SK-N-SH (cell line): ENCODE data around the gene ZFP36. TPM values are rescaled to one million over a fixed set of nuclear protein-coding genes. Genes with fewer than 3 reads are reported as not detected.

Experiments used
- CTCF ChIA-PET: fragments of 300-600, 350-600 bp; formaldehyde crosslinking; extraction: SDS; loops from one replicate; lab custom pipeline; 2021; lab: Yijun Ruan, JAX
- POLR2A ChIA-PET: fragments of 350-600 bp; sonication (Branson Sonifier 250); formaldehyde crosslinking; extraction: SDS; loops from one replicate; lab custom pipeline; 2020; ENCODE audit warnings: antibody characterized with exemption, inconsistent platforms; lab: Yijun Ruan, JAX
- DNase-seq: peaks from one replicate; pipeline ENCODE4 v3.0.0; 2012
- H2AFZ ChIP-seq: fragments of 200-600 bp; sonication (generic); 2 replicates; pipeline ENCODE4 v1.8.1; 2016; ENCODE audit warnings: antibody characterized with exemption, mild to moderate bottlenecking, low read depth
- H3F3A ChIP-seq: fragments of 200-600 bp; sonication (generic); replicated peaks from 2 replicates; pipeline ENCODE3; 2016; ENCODE audit warnings: antibody characterized with exemption, mild to moderate bottlenecking; ENCODE audit not compliant: insufficient read depth
- H3K27ac ChIP-seq, 2 experiments: fragments of 200-500 bp in 1 of 2; fragments of 200-600 bp in 1 of 2; sonication (Bioruptor generic) in 1 of 2; sonication (generic), shearing (Covaris generic) in 1 of 2; 2 replicates each; pipeline versions ENCODE4 v1.5.1 to v1.6.1; 2014 to 2016; ENCODE audit warnings: low read depth in 2 of 2, inconsistent platforms in 1 of 2, low read length in 1 of 2, mild to moderate bottlenecking in 1 of 2, mixed read lengths in 1 of 2
- H3K27me3 ChIP-seq: fragments of 200-600 bp; sonication (generic), shearing (Covaris generic); 2 replicates; pipeline ENCODE4 v1.6.1; 2016; ENCODE audit warnings: mixed run types; ENCODE audit not compliant: insufficient read depth
- H3K36me3 ChIP-seq, 2 experiments: fragments of 200-500 bp in 1 of 2; fragments of 200-600 bp in 1 of 2; sonication (Bioruptor generic) in 1 of 2; sonication (generic) in 1 of 2; replicated peaks in 1 of 2; 2 replicates each; pipeline versions ENCODE3 to v1.5.1; 2014 to 2016; ENCODE audit warnings: low read length in 1 of 2, mild to moderate bottlenecking in 1 of 2; ENCODE audit not compliant: insufficient read depth in 2 of 2, control insufficient read depth in 1 of 2
- H3K4me1 ChIP-seq, 2 experiments: fragments of 200-500 bp in 1 of 2; fragments of 200-600 bp in 1 of 2; sonication (Bioruptor generic) in 1 of 2; sonication (generic), shearing (Covaris generic) in 1 of 2; 2 replicates each; pipeline versions ENCODE4 v1.5.1 to v1.6.1; 2014 to 2016; ENCODE audit warnings: low read depth in 1 of 2, low read length in 1 of 2, mixed run types in 1 of 2; ENCODE audit not compliant: insufficient read depth in 2 of 2, control insufficient read depth in 1 of 2
- H3K4me2 ChIP-seq: fragments of 200-600 bp; sonication (generic), shearing (Covaris generic); 2 replicates; pipeline ENCODE4 v1.6.1; 2017; ENCODE audit warnings: mixed run types
- H3K4me3 ChIP-seq, 2 experiments: fragments of 200-500 bp in 1 of 2; fragments of 200-600 bp in 1 of 2; sonication (Bioruptor generic) in 1 of 2; sonication (generic), shearing (Covaris generic) in 1 of 2; 2 replicates each; pipeline versions ENCODE4 v1.5.1 to v1.8.1; 2014 to 2016; ENCODE audit warnings: low read depth in 2 of 2, inconsistent platforms in 1 of 2, low read length in 1 of 2, mild to moderate bottlenecking in 1 of 2, mixed read lengths in 1 of 2, moderate library complexity in 1 of 2
- H3K79me2 ChIP-seq: fragments of 200-600 bp; sonication (generic); 2 replicates; pipeline ENCODE4 v1.8.1; 2017; ENCODE audit warnings: mild to moderate bottlenecking; ENCODE audit not compliant: insufficient read depth
- H3K9ac ChIP-seq: fragments of 200-600 bp; sonication (generic); 2 replicates; pipeline ENCODE4 v1.6.1; 2017; ENCODE audit warnings: mixed run types
- H3K9me2 ChIP-seq: fragments of 200-600 bp; sonication (generic); 2 replicates; pipeline ENCODE4 v1.6.1; 2017; ENCODE audit warnings: mixed run types
- H3K9me3 ChIP-seq: fragments of 200-600 bp; sonication (generic); 2 replicates; pipeline ENCODE4 v1.6.1; 2017; ENCODE audit warnings: mixed run types, mild to moderate bottlenecking, moderate library complexity
- H4K20me1 ChIP-seq: fragments of 200-600 bp; sonication (generic); 2 replicates; pipeline ENCODE4 v1.6.1; 2017; ENCODE audit warnings: mild to moderate bottlenecking, mixed run types; ENCODE audit not compliant: insufficient read depth
- GATA2 ChIP-seq: sonication (generic); formaldehyde crosslinking; IDR thresholded peaks from 2 replicates; pipeline ENCODE4 v1.5.0; 2020; ENCODE audit warnings: mild to moderate bottlenecking, missing genetic modification reagents
- JUND ChIP-seq: IDR thresholded peaks from 2 replicates; pipeline ENCODE4 v1.4.0; 2012
- NRF1 ChIP-seq: IDR thresholded peaks from 2 replicates; pipeline ENCODE4 v1.6.1; 2012; ENCODE audit warnings: low read depth, mild to moderate bottlenecking, low read length
- POLR2AphosphoS5 ChIP-seq: IDR thresholded peaks from 2 replicates; pipeline ENCODE4 v1.6.1; 2012; ENCODE audit warnings: low read depth, low read length
- RCOR1 ChIP-seq: fragments of 150-350 bp; IDR thresholded peaks from 2 replicates; pipeline ENCODE4 v1.6.1; 2017; ENCODE audit warnings: antibody characterized with exemption, low read length
- RFX5 ChIP-seq: IDR thresholded peaks from 2 replicates; pipeline ENCODE4 v1.6.1; 2012; ENCODE audit warnings: mild to moderate bottlenecking, improper control_type of control experiment, low read length
- SMC3 ChIP-seq: IDR thresholded peaks from 2 replicates; pipeline ENCODE4 v1.6.1; 2012; ENCODE audit warnings: low read depth, low read length, improper control_type of control experiment
- TEAD4 ChIP-seq: IDR thresholded peaks from 2 replicates; pipeline ENCODE4 v1.4.0; 2012; ENCODE audit warnings: mild to moderate bottlenecking, borderline replicate concordance; ENCODE audit not compliant: insufficient read depth
- WGBS: methylation state at CpG from one replicate; pipeline ENCODE4 v1.1.6; 2017; ENCODE audit warnings: low lambda C conversion rate; 5-methylcytosine and 5-hydroxymethylcytosine counted together
- polyA plus RNA-seq, 3 experiments: library from polyadenylated mRNA; depleted of rRNA; stranded (reverse); fragments of >200 nt; gene quantifications; 2 replicates each; pipeline ENCODE4 v1.2.3, GENCODE V29; 2012
- TF ChIP-seq, protein P1 (sequence below): IDR thresholded peaks from 2 replicates; pipeline ENCODE4 v1.4.0; 2012; ENCODE audit warnings: low read depth, borderline replicate concordance
- TF ChIP-seq, protein P2 (sequence below): fragments of 150-350 bp; IDR thresholded peaks from 2 replicates; pipeline ENCODE4 v1.6.1; 2016; ENCODE audit warnings: mild to moderate bottlenecking, low read depth, low read length
- TF ChIP-seq, protein P3 (sequence below): IDR thresholded peaks from 2 replicates; pipeline ENCODE4; 2012
- TF ChIP-seq, protein P4 (sequence below): fragments of 150-350 bp; IDR thresholded peaks from 2 replicates; pipeline ENCODE4 v1.6.1; 2017; ENCODE audit warnings: antibody characterized with exemption, low read length, low read depth, borderline replicate concordance
- TF ChIP-seq, protein P5 (sequence below): IDR thresholded peaks from 2 replicates; pipeline ENCODE4 v1.4.0; 2012; ENCODE audit warnings: low read depth, borderline replicate concordance

The ZFP36 gene
- polyA plus RNA-seq, 1 of the 3 experiments (the other 2 are of a cell fraction): 49.3 TPM

DNA sequence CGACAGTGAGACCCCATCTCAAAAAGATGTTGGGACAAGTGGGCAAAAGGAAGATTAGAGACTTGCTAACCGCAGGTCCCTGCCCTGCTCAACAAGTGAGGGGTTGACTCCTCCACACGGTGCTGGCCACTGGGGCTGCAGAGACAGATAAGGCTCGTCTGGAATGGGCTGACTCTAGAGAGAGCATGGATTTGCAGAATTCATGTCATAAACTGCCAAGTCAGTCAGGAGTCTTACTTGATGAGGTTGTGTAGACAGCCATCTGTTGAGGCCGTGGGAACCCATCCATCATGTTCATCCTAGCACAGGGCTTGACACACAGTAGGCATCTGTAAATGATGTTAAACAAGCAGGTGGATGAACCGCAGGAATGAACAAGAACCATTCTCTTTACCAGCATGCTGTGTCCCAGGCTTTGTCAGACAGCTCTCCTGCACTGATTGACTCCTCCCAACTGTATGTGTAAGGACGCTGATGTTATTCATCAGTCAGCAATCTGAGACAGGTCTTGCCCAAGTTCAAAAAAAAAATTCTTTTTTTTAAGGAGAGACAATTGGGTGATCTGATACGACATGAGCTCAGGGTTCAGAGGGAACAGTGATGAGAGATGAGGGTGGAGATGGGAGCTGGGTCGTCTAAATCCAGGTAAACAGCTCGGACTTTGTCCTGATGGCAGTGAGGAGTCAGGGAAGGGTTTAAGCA, 24.6 kb upstream of the ZFP36 start:
- Histone ChIP-seq H2AFZ (no peak overlapping the region), H3K27me3 (no peaks in the 10 kb centered on the region)
- CTCF ChIA-PET: interaction anchor here (1.2 to 1.3 kb wide), 2 partner anchors 30 to 40 kb away, joined by 3 to 4 read pairs; partner anchors contain the start of genes PLEKHG2 and SAMD4B

DNA sequence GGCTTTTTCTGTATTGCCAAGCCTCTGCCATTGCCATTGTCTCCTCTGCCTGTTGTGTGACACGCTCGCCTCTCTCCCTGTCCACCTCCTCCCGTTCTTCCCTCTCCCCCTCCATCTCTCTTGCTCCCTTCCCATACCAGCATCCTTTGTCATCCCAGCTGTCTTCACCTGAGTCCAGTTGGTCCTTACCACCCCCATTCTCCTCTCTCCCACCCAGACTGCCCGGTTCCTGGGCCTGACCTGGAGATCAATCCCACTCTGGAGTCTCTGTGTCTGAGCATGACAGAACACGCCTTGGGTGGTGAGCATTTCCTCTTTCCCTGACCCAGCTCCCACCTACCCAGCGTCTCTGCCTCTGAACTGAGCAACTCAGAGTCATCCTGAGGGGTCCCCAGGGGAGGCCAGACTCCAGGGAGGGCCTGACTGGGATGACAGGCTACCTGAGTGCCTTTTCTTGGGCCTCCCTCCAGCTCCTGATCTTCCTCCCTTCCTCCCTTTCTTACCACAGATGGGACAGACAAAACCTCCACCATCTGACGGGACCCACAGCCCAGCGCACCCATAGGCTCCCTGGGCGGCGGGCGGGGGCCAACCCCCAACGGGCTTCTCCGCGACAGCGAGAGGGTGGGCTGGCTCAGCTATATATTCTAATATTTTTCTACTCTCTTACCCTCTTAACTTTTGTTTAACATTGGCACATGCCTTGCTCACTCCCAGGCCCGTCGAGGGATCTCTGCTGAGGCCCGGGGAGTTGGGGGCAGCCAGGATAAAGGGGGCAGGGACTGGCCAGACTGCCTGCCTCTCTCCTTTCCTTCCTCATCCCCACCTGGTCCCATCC, 23.4 kb upstream of the ZFP36 start:
- no peak for TF ChIP-seq RCOR1
- TF ChIP-seq, protein P1, sequence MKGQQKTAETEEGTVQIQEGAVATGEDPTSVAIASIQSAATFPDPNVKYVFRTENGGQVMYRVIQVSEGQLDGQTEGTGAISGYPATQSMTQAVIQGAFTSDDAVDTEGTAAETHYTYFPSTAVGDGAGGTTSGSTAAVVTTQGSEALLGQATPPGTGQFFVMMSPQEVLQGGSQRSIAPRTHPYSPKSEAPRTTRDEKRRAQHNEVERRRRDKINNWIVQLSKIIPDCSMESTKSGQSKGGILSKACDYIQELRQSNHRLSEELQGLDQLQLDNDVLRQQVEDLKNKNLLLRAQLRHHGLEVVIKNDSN: no peak
- TF ChIP-seq, protein P2, sequence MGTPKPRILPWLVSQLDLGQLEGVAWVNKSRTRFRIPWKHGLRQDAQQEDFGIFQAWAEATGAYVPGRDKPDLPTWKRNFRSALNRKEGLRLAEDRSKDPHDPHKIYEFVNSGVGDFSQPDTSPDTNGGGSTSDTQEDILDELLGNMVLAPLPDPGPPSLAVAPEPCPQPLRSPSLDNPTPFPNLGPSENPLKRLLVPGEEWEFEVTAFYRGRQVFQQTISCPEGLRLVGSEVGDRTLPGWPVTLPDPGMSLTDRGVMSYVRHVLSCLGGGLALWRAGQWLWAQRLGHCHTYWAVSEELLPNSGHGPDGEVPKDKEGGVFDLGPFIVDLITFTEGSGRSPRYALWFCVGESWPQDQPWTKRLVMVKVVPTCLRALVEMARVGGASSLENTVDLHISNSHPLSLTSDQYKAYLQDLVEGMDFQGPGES: no peak
- no peak for TF ChIP-seq GATA2 (CRISPR knock-in tag)
- TF ChIP-seq, protein P3, sequence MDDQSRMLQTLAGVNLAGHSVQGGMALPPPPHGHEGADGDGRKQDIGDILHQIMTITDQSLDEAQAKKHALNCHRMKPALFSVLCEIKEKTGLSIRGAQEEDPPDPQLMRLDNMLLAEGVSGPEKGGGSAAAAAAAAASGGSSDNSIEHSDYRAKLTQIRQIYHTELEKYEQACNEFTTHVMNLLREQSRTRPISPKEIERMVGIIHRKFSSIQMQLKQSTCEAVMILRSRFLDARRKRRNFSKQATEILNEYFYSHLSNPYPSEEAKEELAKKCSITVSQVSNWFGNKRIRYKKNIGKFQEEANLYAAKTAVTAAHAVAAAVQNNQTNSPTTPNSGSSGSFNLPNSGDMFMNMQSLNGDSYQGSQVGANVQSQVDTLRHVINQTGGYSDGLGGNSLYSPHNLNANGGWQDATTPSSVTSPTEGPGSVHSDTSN: no peak
- TF ChIP-seq, protein P4, sequence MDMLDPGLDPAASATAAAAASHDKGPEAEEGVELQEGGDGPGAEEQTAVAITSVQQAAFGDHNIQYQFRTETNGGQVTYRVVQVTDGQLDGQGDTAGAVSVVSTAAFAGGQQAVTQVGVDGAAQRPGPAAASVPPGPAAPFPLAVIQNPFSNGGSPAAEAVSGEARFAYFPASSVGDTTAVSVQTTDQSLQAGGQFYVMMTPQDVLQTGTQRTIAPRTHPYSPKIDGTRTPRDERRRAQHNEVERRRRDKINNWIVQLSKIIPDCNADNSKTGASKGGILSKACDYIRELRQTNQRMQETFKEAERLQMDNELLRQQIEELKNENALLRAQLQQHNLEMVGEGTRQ: no peak
- TF ChIP-seq NRF1: no peak
- TF ChIP-seq, protein P5, sequence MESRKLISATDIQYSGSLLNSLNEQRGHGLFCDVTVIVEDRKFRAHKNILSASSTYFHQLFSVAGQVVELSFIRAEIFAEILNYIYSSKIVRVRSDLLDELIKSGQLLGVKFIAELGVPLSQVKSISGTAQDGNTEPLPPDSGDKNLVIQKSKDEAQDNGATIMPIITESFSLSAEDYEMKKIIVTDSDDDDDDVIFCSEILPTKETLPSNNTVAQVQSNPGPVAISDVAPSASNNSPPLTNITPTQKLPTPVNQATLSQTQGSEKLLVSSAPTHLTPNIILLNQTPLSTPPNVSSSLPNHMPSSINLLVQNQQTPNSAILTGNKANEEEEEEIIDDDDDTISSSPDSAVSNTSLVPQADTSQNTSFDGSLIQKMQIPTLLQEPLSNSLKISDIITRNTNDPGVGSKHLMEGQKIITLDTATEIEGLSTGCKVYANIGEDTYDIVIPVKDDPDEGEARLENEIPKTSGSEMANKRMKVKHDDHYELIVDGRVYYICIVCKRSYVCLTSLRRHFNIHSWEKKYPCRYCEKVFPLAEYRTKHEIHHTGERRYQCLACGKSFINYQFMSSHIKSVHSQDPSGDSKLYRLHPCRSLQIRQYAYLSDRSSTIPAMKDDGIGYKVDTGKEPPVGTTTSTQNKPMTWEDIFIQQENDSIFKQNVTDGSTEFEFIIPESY: no peak
- TF ChIP-seq RFX5: no peak
- TF ChIP-seq POLR2AphosphoS5: no peak
- Histone ChIP-seq H3K36me3 (peaks cover 39 to 78% of the 10 kb centered on the region in 2 experiments), H3K4me1 (no peaks in the 10 kb centered on the region), H3K27me3 (no peaks in the 10 kb centered on the region), H3K9me2 (no peaks in the 10 kb centered on the region), H3K4me2 (no peak overlapping the region), H3K9ac (no peak overlapping the region), H3K79me2 (no peaks in the 10 kb centered on the region), H4K20me1 (no peaks in the 10 kb centered on the region), H3F3A (peaks cover 13% of the 10 kb centered on the region), H3K4me3 (no peak overlapping the region), H3K27ac (no peak overlapping the region), H3K9me3 (no peaks in the 10 kb centered on the region), H2AFZ (no peak overlapping the region)
- DNase-seq: no peak
- ChIA-PET POLR2A (interaction anchor here (1.5 kb wide), 1 partner anchor 8 kb away, joined by 4 read pairs; the partner anchor contains the start of genes MED29 and PAF1), CTCF (interaction anchor here (1.2 to 1.3 kb wide), 3 partner anchors 15 to 41 kb away, joined by 3 to 4 read pairs (median 3); partner anchors contain the start of genes PLEKHG2 and SAMD4B)
- WGBS: 93% methylated on average over 18 of the region's 18 CpGs

More for the DNA sequence above, 24.6 kb upstream of the ZFP36 start:
- no peaks in the 10 kb centered on the region for H3K4me1 ChIP-seq
- H3F3A ChIP-seq: peaks cover 13% of the 10 kb centered on the region
- H4K20me1 ChIP-seq: no peaks in the 10 kb centered on the region
- H3K4me2 ChIP-seq: no peak overlapping the region
- POLR2A ChIA-PET: interaction anchor here (1.5 kb wide), 1 partner anchor 9 kb away, joined by 4 read pairs; the partner anchor contains the start of genes MED29 and PAF1
- 78% methylated on average over 9 of the region's 10 CpGs for WGBS
- H3K9me2 ChIP-seq: no peaks in the 10 kb centered on the region
- H3K9ac ChIP-seq: no peak overlapping the region
- no peaks in the 10 kb centered on the region for H3K9me3 ChIP-seq
- no peak for DNase-seq
- H3K27ac ChIP-seq: no peak overlapping the region
- TF ChIP-seq TEAD4 (no peak), SMC3 (no peak), JUND (no peak)
- peaks cover 33 to 80% of the 10 kb centered on the region in 2 experiments for H3K36me3 ChIP-seq
- H3K4me3 ChIP-seq: no peak overlapping the region
- no peaks in the 10 kb centered on the region for H3K79me2 ChIP-seq
